Measurements from ENCODE around the gene AP4M1. TPM values are rescaled to one million over a fixed set of nuclear protein-coding genes. Genes with fewer than 3 reads are reported as not detected.

Gene AP4M1
- total RNA-seq, 2 experiments from 2014 or later = 25.0 to 33.8 TPM

- no peak for DNase-seq (ENCODE audit: low spot score)
- Histone ChIP-seq H3K36me3 (ENCODE audit: insufficient read depth, low read length) (peaks cover 63% of the 10 kb centered on the region), H4K20me1 (ENCODE audit: insufficient read depth, low read length) (no peaks in the 10 kb centered on the region), H3K27ac (ENCODE audit: low read depth, low read length, poor library complexity, severe bottlenecking) (no peak overlapping the region), H3K9me3 (ENCODE audit: low read length) (no peaks in the 10 kb centered on the region), H3K4me3 (ENCODE audit: low read depth, low read length, poor library complexity, severe bottlenecking) (no peak overlapping the region), H3K4me1 (ENCODE audit: insufficient read depth, low read length, poor library complexity, severe bottlenecking) (peaks cover 11% of the 10 kb centered on the region), H3K79me2 (ENCODE audit: insufficient read depth, low read depth, low read length) (peaks cover 9% of the 10 kb centered on the region; the same call in 1 of the 2 replicates), H2AFZ (ENCODE audit: low read length) (no peak overlapping the region), H3K9me2 (ENCODE audit: insufficient read depth, low read length) (no peaks in the 10 kb centered on the region), H3K4me2 (ENCODE audit: low read length) (no peak overlapping the region)
- POLR2A ChIA-PET = no interaction called here
- intact Hi-C loops (cut with micrococcal nuclease; ENCODE audit: unreplicated experiment) = no loop called here
- TF ChIP-seq EZH2phosphoT487 (IDR thresholded peaks at IDR 0.05; ENCODE audit: borderline replicate concordance, low read depth, low read length) (no peak), CTCF (conservative IDR thresholded peaks at IDR 0.05; ENCODE audit: low read length) (no peak)
- CTCF ChIA-PET (ENCODE audit: unreplicated experiment) = no interaction called here
- BruUV-seq (replicated peaks) = TSS peak; percentile 96
Observed at GRCh38 chr7:100107125-100107737, 5.8 kb downstream of the AP4M1 start.

GRCh38 chr7:100107890-100108289 is 6.4 kb downstream of the AP4M1 start:
- no peak for DNase-seq (ENCODE audit: low spot score)
- no TSS peak for BruUV-seq (replicated peaks)
- Histone ChIP-seq H3K4me1 (ENCODE audit: insufficient read depth, low read length, poor library complexity, severe bottlenecking) (peaks cover 4% of the 10 kb centered on the region), H3K9me2 (ENCODE audit: insufficient read depth, low read length) (no peaks in the 10 kb centered on the region), H3K4me2 (ENCODE audit: low read length) (no peak overlapping the region), H3K4me3 (ENCODE audit: low read depth, low read length, poor library complexity, severe bottlenecking) (no peak overlapping the region), H4K20me1 (ENCODE audit: insufficient read depth, low read length) (no peaks in the 10 kb centered on the region), H3K36me3 (ENCODE audit: insufficient read depth, low read length) (peaks cover 68% of the 10 kb centered on the region), H3K9me3 (ENCODE audit: low read length) (no peaks in the 10 kb centered on the region), H3K27ac (ENCODE audit: low read depth, low read length, poor library complexity, severe bottlenecking) (no peak overlapping the region), H2AFZ (ENCODE audit: low read length) (no peak overlapping the region), H3K79me2 (ENCODE audit: insufficient read depth, low read depth, low read length) (peaks cover 3% of the 10 kb centered on the region; the same call in 1 of the 2 replicates)
- ChIA-PET CTCF (ENCODE audit: unreplicated experiment) (no interaction called here), POLR2A (no interaction called here)
- intact Hi-C loops (cut with micrococcal nuclease; ENCODE audit: unreplicated experiment) = no loop called here
- TF ChIP-seq CTCF (conservative IDR thresholded peaks at IDR 0.05; ENCODE audit: low read length) (no peak), EZH2phosphoT487 (IDR thresholded peaks at IDR 0.05; ENCODE audit: borderline replicate concordance, low read depth, low read length) (no peak)

GRCh38 chr7:100109521-100110163 is 8.2 kb downstream of the AP4M1 start:
- TF ChIP-seq CTCF (conservative IDR thresholded peaks at IDR 0.05; ENCODE audit: low read length) = 0 out of 2 replicates have a peak, but pooled peaks have one; percentile 22
- no peak for TF ChIP-seq EZH2phosphoT487 (IDR thresholded peaks at IDR 0.05; ENCODE audit: borderline replicate concordance, low read depth, low read length)
- Histone ChIP-seq H3K27ac (ENCODE audit: low read depth, low read length, poor library complexity, severe bottlenecking) (no peak overlapping the region), H3K9me2 (ENCODE audit: insufficient read depth, low read length) (no peaks in the 10 kb centered on the region), H2AFZ (ENCODE audit: low read length) (no peak overlapping the region), H3K79me2 (ENCODE audit: insufficient read depth, low read depth, low read length) (no peaks in the 10 kb centered on the region), H3K4me2 (ENCODE audit: low read length) (no peak overlapping the region), H3K4me1 (ENCODE audit: insufficient read depth, low read length, poor library complexity, severe bottlenecking) (no peaks in the 10 kb centered on the region), H3K36me3 (ENCODE audit: insufficient read depth, low read length) (peaks cover 81% of the 10 kb centered on the region), H3K9me3 (ENCODE audit: low read length) (no peaks in the 10 kb centered on the region), H3K4me3 (ENCODE audit: low read depth, low read length, poor library complexity, severe bottlenecking) (no peak overlapping the region), H4K20me1 (ENCODE audit: insufficient read depth, low read length) (no peaks in the 10 kb centered on the region)
- DNase-seq (ENCODE audit: low spot score) = no peak
- no TSS peak for BruUV-seq (replicated peaks)
- ChIA-PET POLR2A (no interaction called here), CTCF (ENCODE audit: unreplicated experiment) (no interaction called here)
- intact Hi-C loops (cut with micrococcal nuclease; ENCODE audit: unreplicated experiment) = no loop called here

Measured in OCI-LY7 (cell line).